ELF-1 (cell line): Measurements from ENCODE around the gene P2RX4.
"Not testable (repeated sequence)": the region's sequence is repeated elsewhere in the genome, so short reads cannot be mapped to it uniquely, and the experiment has no call there.

Experiments used
- DNase-seq: peaks from one replicate; pipeline ENCODE4 v3.0.0-alpha.2; 2016; ENCODE audit warnings: low read depth, low spot score

P2RX4 gene

DNA sequence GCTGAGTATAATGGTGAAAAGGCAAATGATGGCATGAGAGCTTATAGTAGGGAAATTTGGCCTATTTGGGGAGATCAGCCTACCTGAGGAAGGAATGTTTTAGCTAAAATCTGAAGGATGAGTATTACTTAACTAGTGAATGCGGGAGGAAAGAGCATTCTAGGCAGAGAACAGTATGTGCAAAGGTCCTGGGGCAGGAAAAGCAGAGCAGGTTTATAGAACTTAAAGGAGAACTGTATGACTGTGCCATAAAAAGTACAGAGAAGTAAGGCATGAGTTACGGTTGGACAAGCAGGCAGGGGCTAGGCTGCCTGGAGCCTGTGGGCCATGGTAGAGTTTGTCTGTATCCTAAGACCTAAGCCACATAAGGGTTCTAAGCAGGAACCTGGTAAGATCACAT lies 21.7 kb upstream of the P2RX4 start:
- no peak for DNase-seq

DNA sequence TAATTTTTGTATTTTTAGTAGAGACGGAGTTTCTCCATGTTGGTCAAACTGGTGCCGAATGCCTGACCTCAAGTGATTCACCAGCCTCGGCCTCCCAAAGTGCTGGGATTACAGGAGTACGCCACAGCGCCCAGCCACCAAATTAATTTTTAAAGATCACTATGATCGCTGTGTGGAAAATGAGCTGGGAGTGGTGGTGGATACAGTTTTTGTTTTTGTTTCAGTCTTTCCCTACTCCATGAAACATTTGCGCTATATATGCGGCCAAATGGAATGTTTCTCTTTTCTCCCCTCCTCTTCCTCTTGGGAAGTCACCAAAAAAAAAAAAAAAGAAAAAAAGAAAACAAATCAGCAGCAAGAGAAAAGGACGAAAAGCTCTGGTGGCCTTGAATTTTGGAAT lies 20.8 kb upstream of the P2RX4 start:
- no peak for DNase-seq

DNA sequence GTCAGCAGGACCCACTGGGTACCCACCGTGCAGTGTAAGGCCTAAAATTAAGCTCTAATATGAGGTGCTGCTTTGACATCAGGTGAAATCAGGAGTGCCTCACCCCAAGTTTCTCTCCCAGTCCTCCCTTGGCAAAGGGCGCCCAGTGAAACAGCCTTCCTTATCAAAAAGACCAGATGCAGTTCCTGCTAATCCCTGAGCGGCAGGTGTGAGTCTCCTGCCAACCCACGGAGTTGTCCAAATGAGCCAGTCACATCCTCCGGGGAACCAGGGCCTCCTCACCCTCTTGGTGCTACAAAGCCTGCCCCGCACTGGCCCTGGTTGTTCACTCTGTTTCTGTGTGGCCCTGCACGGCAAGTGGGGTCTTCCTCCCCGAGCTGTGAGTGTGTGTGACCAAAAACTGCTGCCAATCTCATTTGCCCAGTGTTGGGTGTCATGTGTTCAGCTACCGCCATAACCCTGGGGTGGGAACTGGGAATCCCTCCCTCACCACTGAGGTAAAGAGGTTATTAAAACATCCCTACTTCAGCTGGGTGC lies 20.2 kb upstream of the P2RX4 start:
- no peak for DNase-seq

DNA sequence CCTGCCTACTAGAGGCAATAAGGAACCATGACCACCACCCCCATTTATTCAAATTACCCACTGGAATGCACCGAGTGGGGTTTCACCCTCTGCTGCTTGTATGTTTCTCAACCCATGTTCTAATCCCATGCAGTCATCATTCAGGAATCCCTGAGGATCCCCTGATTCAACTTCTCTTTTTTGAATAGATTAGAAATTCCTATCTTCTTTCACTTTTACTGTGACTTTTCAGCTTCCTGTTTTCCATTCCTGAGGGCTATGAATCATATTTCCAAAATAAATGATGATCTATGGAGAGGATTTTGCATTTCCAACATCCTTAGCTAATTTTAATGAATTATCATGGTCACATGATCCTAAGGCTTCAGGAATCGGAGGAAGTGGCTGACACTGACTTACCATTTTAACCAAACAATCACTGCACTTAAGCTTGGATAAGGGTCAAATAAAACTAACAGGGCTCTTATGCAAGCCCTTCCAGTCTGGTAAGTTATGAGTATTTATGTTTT lies 19.4 kb upstream of the P2RX4 start:
- peak; percentile 13 for DNase-seq

DNA sequence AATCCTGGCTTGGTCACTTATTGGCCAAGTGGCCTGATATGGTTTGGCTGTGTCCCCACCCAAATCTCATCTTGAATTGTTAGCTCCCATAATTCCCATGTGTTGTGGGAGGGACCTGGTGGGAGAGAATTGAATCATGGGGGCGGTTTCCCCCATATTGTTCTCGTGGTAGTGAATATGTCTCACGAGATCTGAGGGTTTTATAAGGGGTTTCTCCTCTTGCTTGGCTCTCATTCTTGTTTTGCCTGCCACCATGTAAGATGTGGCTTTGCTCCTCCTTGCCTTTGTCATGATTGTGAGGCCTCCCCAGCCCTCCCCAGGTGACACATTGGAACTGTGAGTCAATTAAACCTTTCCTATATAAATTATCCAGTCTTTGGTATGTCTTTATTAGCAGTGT lies 18.8 kb upstream of the P2RX4 start:
- DNase-seq, result no peak

- no peak for DNase-seq
Measured at GRCh38 chr12:121196902-121197301, 13.0 kb upstream of the P2RX4 start.

DNA sequence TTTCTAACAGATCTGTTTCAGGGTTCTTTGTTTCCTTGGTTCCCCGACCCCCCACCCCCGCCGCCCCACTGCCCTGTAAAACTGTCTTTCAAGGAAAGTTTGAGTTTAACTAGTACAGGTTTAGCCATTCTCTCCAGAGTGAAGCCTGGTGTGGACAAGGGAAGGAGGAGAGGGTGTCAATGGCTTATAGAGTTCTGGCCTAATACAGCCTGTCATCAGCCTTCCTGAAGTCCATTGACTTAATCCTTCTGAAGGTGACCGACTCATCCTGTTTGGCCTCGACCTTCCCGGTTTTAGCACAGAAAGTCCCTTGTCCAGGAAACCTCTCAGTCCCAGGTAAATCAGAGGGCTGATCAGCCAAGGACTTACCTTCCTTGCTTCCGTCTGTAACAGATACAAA lies 11.0 kb upstream of the P2RX4 start:
- no peak for DNase-seq

- DNase-seq, result not testable (repeated sequence)
Measured at GRCh38 chr12:121201140-121201539, 8.8 kb upstream of the P2RX4 start.

DNA sequence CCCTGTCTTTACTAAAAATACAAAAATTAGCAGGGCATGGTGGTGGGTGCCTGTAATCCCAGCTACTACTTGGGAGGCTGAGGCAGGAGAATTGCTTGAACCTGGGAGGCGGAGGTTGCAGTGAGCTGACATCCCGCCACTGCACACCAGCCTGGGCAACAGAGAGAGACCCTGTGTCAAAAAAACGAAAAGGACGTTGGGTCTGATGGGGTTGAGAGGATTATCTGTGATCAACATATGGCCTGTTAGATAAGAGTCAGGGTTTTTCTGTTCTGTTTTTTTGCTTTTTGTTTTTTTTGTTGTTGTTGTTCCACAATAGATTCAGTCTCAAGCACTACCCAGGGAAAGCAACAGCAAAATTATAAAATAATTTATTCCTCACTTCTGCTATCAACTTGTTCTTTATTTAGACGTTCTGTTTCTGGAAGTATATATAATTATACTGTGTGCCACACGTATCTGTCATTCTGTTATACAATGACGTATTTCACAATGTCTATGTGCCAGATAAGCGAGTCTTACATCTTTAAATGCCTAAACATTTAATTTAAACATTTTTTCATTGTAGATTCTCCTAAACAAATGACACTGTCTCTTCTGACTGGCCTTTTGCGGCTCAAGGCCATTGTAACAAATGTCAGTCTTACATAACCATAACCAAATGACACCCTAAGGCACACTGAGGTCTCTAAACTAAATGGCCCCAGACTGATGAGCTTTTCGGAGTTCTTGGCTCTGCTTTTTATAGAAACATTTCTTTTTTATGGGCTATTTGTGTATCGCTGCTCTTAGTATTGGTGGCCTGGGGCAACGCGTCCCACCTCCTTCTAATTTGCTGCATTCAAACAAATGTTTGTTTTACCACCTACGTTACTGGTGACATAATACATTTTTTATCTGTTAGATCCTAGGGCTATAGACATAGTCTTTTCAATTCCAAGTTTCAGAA lies 7.2 kb upstream of the P2RX4 start:
- DNase-seq, result no peak

- no peak for DNase-seq
Measured at GRCh38 chr12:121203482-121203881, 6.4 kb upstream of the P2RX4 start.

- no peak for DNase-seq
Measured at GRCh38 chr12:121205491-121205890, 4.4 kb upstream of the P2RX4 start.

DNA sequence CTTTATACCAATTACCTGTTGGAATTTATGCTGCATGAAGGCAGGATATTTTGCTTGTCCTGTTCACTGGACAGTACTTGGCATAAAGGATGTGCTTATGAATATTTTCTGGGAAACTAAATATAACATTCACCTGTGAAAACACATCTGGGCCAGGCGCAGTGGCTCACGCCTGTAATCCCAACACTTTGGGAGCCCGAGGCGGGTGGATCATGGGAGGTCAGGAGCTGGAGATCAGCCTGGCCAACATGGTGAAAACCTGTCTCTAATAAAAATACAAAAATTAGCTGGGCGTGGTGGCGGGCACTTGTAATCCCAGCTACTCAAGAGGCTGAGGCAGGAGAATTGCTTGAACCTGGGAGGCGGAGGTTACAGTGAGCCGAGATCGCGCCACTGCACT lies 1.4 kb upstream of the P2RX4 start:
- DNase-seq, result not testable (repeated sequence)

DNA sequence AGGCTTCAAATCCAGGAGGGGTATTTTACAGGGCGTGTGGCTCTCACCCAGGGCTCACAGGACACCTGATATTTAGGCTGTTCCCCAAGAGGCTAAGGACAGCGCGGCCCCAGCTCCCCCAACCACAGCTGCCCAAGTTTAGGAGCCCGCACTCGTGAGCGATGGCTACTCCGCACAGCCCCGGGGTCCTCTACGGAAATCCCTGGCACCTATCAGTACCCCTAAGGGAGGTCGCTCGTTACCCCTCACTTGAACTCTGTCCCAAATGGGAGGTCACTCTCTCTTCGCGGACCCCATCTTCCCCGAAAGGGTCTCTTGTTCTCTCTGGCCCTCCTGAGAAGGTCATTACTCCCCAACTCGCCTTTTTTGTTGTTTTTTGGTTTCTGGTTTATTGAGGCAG lies 708 bp upstream of the P2RX4 start:
- DNase-seq, result no peak

- DNase-seq, result no peak
Measured at GRCh38 chr12:121212875-121213274, 2.9 kb downstream of the P2RX4 start.

- DNase-seq, result no peak
Measured at GRCh38 chr12:121214166-121214777, 4.3 kb downstream of the P2RX4 start.

DNA sequence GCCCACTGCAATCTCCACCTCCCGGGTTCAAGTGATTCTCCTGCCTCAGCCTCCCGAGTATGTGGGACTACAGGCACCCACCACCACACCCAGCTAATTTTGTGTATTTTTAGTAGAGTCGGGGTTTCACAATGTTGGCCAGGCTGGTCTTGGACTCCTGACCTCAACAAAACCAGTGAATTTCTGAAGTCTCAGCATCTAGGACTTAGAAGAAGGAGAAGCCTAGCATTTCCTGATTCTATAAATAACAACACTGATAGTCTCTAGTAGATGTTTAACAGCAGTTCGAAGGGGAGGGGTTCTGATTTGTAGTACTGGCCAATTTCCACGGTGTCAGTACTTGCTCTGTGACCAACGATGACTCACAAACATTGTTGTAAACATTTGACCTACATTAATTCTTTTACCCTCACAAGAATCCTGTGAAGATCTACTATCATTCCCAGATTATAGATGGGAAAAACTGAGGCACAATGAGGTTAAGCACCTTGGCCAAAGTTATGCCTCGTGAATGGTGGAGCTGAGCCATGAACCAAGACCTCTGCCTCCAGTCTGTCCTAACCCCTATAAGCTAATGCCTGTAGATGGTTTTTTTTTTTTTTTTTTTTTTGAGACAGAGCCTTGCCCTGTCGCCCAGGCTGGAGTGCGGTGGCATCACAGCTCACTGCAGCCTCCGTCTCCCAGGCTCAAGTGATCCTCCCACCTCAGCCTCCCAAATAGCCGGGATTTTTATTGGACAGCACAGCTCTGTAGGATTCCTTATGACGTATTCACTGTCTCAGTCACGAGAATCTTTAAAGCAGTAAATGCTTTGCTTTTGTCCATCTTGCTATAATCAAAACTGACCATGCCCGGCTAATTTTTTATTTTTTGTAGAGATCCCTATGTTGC lies 5.2 kb downstream of the P2RX4 start:
- no peak for DNase-seq

- DNase-seq, result no peak
Measured at GRCh38 chr12:121216102-121216501, 6.2 kb downstream of the P2RX4 start.

GRCh38 chr12:121217063-121217462 lies 7.1 kb downstream of the P2RX4 start:
- DNase-seq, result no peak

DNA sequence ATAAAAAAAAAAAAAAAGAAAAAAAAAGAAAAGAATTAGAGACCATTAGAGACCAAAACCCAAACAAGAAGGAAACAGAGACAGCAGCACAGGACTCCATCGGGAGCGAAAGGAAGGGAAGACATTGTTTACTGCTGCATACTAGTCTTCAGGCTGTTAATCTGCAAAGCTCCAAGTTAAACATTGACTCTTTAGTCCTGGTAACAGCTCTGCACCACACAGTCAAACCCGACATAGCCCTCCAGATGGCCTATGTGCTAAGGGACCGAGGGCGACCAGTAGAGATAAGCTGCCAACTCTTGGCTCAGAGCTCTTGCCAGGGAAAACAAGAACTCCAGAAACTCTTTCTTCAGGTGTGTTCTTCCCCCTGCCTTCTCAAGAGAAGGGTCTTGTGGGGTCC lies 7.8 kb downstream of the P2RX4 start:
- no peak for DNase-seq

- no peak for DNase-seq
Measured at GRCh38 chr12:121218588-121219352, 8.8 kb downstream of the P2RX4 start.
